Peyer's patch (tissue), 4 donors: ENCODE results near the gene PHF2. TPM values are rescaled to one million over a fixed set of nuclear protein-coding genes. Genes with fewer than 3 reads are reported as not detected.
A peak's percentile ranks its signal among the peaks of the same experiment; 100 is the strongest.

Source experiments
- DNase-seq, 3 donors: peaks; one replicate each; pipeline ENCODE4 v3.0.0-alpha.2; 2017 to 2019
- H3K27ac ChIP-seq, 4 donors: fragments of 200-600 bp; sonication (generic); one replicate each; pipeline ENCODE4 v1.5.1; 2016 to 2019
- H3K27me3 ChIP-seq, 2 donors: fragments of 200-600 bp; sonication (generic); one replicate each; pipeline ENCODE4 v1.5.1; 2019
- H3K36me3 ChIP-seq, 3 donors: fragments of 200-600 bp; sonication (generic); one replicate each; pipeline ENCODE4 v1.5.1; 2016 to 2019
- H3K4me1 ChIP-seq, 4 donors: fragments of 200-600 bp; sonication (generic); one replicate each; pipeline ENCODE4 v1.5.1; 2016 to 2019
- H3K4me3 ChIP-seq, 4 donors: fragments of 200-600 bp; sonication (generic); 1 replicate in 3 of 4; 2 replicates in 1 of 4; pipeline ENCODE4 v1.5.1; 2016 to 2019; ENCODE audit warnings: mild to moderate bottlenecking in 1 of 4
- H3K9me3 ChIP-seq, 4 donors: fragments of 200-600 bp; sonication (generic); one replicate each; pipeline ENCODE4 v1.5.1; 2016 to 2019; ENCODE audit warnings: mild to moderate bottlenecking in 1 of 4
- POLR2A ChIP-seq, 2 donors: fragments of 450-650 bp; IDR thresholded peaks; one replicate each; pipeline ENCODE4 v1.5.1; 2017; ENCODE audit warnings: antibody characterized with exemption in 2 of 2, mild to moderate bottlenecking in 2 of 2, moderate library complexity in 2 of 2
- total RNA-seq, 4 donors: library from RNA; depleted of rRNA; stranded (reverse); fragments of >200 nt; gene quantifications; one replicate each; pipeline ENCODE4 v1.1.0, GENCODE V29; 2016
- TF ChIP-seq, protein P1 (sequence below), 6 experiments: fragments of 450-650 bp in 4 of 6; fragments of 200-600 bp in 2 of 6; sonication (generic) in 1 of 6; IDR thresholded peaks; one replicate each; pipeline ENCODE4 v1.5.1; 2017 to 2019; ENCODE audit warnings: antibody characterized with exemption in 6 of 6, mild to moderate bottlenecking in 3 of 6, moderate library complexity in 1 of 6

The PHF2 gene
- total RNA-seq, 4 donors from 2014 or later = 12.3 to 26.4 (median 19.5) TPM

DNA sequence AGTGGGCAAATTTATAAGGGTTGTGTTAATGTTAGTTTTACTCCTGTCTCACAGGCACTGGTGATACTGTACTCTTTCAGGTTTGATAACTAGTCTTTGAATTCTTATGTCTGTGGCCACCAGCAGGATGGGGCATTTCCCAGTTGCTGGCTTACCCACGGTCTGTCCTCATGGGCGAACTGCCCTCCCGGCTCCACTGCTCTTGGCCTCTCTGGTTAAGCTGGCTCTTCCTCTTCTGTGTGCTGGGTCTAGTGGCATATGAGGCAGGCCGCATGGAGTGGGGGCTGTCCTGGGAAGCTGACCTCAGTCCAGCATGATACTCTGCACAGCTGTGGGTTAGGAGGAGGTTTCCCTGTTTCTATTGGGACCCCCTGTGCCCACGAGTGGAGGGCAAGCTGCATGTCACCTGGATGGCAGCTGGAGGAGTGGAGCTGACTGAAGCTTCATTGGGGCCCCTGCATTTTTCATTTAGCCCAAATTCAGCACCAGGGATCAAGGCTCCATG lies 19.5 kb downstream of the PHF2 start:
- peaks cover 0 to 36% (median 3%) of the 10 kb centered on the region in 4 donors for H3K4me1 ChIP-seq
- TF ChIP-seq, protein P1, sequence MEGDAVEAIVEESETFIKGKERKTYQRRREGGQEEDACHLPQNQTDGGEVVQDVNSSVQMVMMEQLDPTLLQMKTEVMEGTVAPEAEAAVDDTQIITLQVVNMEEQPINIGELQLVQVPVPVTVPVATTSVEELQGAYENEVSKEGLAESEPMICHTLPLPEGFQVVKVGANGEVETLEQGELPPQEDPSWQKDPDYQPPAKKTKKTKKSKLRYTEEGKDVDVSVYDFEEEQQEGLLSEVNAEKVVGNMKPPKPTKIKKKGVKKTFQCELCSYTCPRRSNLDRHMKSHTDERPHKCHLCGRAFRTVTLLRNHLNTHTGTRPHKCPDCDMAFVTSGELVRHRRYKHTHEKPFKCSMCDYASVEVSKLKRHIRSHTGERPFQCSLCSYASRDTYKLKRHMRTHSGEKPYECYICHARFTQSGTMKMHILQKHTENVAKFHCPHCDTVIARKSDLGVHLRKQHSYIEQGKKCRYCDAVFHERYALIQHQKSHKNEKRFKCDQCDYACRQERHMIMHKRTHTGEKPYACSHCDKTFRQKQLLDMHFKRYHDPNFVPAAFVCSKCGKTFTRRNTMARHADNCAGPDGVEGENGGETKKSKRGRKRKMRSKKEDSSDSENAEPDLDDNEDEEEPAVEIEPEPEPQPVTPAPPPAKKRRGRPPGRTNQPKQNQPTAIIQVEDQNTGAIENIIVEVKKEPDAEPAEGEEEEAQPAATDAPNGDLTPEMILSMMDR (IDR thresholded peaks at IDR 0.05) = no peak
- TF ChIP-seq POLR2A (IDR thresholded peaks at IDR 0.05) = no peak
- no peaks in the 10 kb centered on the region for H3K36me3 ChIP-seq
- H3K4me3 ChIP-seq = no peak overlapping the region
- no peak overlapping the region for H3K27ac ChIP-seq
- DNase-seq = peak in 2 of 3 donors; percentile 12 to 37
- no peaks in the 10 kb centered on the region for H3K27me3 ChIP-seq
- H3K9me3 ChIP-seq = no peaks in the 10 kb centered on the region

DNA sequence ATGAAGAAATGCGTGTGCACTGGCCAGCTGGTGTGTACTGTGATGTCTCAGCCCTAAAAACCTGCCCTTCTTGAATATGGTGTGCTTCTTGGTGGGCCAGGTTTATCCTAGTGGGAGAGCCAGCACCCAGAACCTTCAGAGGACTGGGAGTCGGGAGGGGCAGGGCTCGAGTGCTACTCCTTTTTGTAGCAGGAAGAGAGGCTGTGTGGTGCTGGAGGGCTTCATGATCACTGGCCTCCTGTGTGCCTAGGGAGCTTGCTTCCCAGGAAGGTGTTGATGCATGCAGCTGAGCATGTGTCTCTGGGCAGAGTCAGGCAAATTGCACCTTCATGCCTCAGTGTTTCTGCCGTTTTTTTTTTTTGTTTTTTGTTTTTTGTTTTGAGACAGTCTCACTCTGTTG lies 20.0 kb downstream of the PHF2 start:
- TF ChIP-seq POLR2A (IDR thresholded peaks at IDR 0.05) = no peak
- TF ChIP-seq, protein P1 (IDR thresholded peaks at IDR 0.05) = no peak
- H3K4me1 ChIP-seq = peaks cover 0 to 36% (median 3%) of the 10 kb centered on the region in 4 donors

DNA sequence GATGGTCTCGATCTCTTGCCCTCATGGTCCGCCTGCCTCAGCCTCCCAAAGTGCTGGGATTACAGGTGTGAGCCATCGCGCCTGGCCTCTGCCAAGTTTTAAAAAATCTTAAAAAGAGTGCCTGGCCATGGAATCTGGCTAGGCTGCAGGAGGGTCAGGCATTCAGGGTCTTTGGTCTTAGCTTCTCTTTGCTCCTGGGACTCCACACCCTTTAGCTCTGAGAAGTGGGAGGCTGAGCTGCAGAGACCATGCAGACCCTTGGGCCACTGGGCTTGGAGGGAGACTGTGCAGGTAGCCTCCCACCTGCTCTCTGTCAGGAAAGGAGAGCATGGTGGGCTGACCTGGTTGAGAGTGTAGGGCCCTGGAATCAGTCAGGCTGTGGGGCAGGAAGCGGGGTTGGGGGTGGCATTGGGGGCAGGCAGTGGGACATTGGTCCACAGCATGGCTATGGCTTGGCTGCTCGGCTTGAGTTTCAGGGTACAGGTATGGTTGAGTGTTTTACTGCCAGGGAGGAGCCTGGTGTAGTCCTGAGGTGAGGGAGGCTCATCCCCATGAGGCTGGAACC lies 20.8 kb downstream of the PHF2 start:
- no peak overlapping the region for H3K27ac ChIP-seq
- no peaks in the 10 kb centered on the region for H3K27me3 ChIP-seq
- no peaks in the 10 kb centered on the region for H3K36me3 ChIP-seq
- DNase-seq = peak in 1 of 3 donors; percentile 24
- no peak overlapping the region for H3K4me3 ChIP-seq
- H3K9me3 ChIP-seq = no peaks in the 10 kb centered on the region
- H3K4me1 ChIP-seq = peaks cover 0 to 36% (median 3%) of the 10 kb centered on the region in 4 donors
- no peak for TF ChIP-seq POLR2A (IDR thresholded peaks at IDR 0.05)
- TF ChIP-seq, protein P1 (IDR thresholded peaks at IDR 0.05) = no peak

More for the DNA sequence above, 20.0 kb downstream of the PHF2 start:
- H3K9me3 ChIP-seq = no peaks in the 10 kb centered on the region
- no peaks in the 10 kb centered on the region for H3K36me3 ChIP-seq
- H3K27ac ChIP-seq = no peak overlapping the region
- no peaks in the 10 kb centered on the region for H3K27me3 ChIP-seq
- peak in 1 of 3 donors; percentile 19 for DNase-seq
- H3K4me3 ChIP-seq = no peak overlapping the region

DNA sequence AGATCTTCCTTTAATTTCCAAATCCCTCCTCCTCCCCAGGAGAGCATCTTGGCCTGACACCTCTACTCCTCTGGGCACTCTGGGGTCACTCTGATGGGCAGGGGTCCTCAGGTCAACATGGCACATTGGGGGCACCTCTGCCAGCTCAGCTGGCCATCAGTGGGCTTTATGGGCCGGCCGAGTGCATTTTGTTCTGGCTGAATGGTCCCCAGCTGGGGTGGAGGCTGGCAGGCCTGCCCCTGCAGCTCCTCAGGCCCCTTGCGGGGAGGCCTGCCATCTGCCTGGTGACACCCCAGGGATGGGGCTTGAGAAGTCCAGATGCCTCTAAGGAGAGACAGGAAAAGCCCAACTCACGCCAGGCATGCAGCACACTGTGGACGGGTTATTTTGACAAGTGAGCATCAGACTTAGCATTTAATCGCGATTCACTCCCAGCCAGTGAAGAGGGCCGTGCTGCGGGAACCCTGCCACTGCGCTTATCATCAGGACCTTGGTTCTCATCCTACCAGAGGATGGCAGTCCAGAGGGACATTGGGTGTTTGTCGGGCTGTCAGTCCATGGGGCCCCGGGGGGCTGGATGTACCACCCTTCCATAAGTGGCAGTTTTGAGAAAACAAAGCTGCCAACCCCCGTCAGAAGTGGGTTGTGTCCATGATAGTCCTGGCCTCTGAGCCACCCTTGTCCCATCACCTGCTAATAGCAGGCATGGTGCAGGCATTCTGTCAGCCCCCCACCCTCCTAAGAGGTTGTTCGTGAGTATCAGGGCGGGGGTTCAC lies 21.7 kb downstream of the PHF2 start:
- H3K36me3 ChIP-seq = no peaks in the 10 kb centered on the region
- H3K9me3 ChIP-seq = no peaks in the 10 kb centered on the region
- no peaks in the 10 kb centered on the region for H3K27me3 ChIP-seq
- TF ChIP-seq, protein P1 (IDR thresholded peaks at IDR 0.05) = no peak
- no peak for TF ChIP-seq POLR2A (IDR thresholded peaks at IDR 0.05)
- H3K4me1 ChIP-seq = peaks cover 0 to 36% (median 3%) of the 10 kb centered on the region in 4 donors
- peak overlapping the region in 1 of 4 donors; percentile 12 for H3K27ac ChIP-seq
- H3K4me3 ChIP-seq = no peak overlapping the region
- DNase-seq = peak in 1 of 3 donors; percentile 37

DNA sequence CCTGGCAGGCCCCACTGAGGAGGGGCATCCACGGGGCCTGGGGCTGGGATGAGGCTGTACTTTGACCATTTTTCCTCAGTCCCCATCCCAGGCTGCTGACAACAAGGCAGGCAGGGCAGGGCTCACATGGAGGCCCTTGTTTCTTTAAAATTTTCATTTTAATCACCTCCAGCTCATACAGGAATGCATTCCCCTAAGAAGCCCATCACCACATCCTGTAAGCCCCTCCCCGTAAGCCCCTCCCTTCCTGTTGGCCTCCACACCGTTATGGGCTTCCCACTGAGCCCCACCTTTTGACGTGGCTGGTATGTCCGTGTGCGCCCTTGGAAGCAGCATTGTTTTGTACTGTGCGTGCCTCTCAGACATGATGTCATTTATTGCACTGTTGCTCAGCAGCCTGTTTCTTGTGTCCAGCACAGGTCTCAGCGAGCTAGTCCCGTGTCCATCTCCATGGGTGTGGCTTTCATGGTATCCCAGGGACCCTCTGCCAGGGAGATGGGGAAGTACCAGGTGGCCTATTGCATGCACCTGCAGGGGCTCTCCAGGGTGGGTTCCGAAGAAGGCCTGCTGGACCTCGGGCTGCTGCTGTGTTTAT lies 22.4 kb downstream of the PHF2 start:
- TF ChIP-seq, protein P1 (IDR thresholded peaks at IDR 0.05) = no peak
- no peak for TF ChIP-seq POLR2A (IDR thresholded peaks at IDR 0.05)
- Histone ChIP-seq H3K4me1 (peaks cover 0 to 33% (median 3%) of the 10 kb centered on the region in 4 donors), H3K27me3 (no peaks in the 10 kb centered on the region), H3K27ac (peak overlapping the region in 1 of 4 donors; percentile 12), H3K9me3 (no peaks in the 10 kb centered on the region), H3K4me3 (no peak overlapping the region), H3K36me3 (no peaks in the 10 kb centered on the region)
- peak in 1 of 3 donors; percentile 50 for DNase-seq
